ENCODE data around the gene GATAD2B. TPM values are rescaled to one million over a fixed set of nuclear protein-coding genes. Genes with fewer than 3 reads are reported as not detected.

Gene GATAD2B
- total RNA-seq, 1 donor from 2014 or later: 47.0 TPM

DNA sequence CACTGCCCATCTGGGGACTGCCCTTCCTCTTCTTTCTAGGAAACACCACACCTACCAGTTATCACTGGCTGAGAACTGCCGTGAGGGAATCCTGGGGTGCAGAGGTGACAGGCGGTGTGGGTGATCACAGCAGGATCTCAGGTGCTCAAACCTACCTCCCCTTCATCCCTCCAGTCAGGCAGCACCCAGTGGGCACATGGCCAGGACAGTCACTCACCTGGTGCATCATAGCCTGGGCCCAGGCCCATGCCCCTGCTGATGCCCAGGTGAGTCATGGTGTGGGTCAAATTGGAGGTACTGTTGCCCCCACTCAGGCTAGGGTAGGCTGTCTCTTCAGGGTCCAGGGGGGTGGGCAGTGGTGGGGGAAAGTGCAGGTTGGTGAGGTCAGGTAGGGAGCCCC lies 29.0 kb upstream of the GATAD2B start:
- Mint-ChIP-seq H3K27me3 (ENCODE audit: low read depth) (no peaks in the 10 kb centered on the region), H3K4me1 (ENCODE audit: low read depth) (peaks cover 13% of the 10 kb centered on the region), H3K9me3 (ENCODE audit: low read depth) (no peaks in the 10 kb centered on the region), H3K27ac (ENCODE audit: unreplicated experiment) (no peak overlapping the region), H3K36me3 (ENCODE audit: low read depth) (peaks cover 23% of the 10 kb centered on the region), H3K4me3 (ENCODE audit: unreplicated experiment) (no peak overlapping the region)
- TF ChIP-seq, protein P1, sequence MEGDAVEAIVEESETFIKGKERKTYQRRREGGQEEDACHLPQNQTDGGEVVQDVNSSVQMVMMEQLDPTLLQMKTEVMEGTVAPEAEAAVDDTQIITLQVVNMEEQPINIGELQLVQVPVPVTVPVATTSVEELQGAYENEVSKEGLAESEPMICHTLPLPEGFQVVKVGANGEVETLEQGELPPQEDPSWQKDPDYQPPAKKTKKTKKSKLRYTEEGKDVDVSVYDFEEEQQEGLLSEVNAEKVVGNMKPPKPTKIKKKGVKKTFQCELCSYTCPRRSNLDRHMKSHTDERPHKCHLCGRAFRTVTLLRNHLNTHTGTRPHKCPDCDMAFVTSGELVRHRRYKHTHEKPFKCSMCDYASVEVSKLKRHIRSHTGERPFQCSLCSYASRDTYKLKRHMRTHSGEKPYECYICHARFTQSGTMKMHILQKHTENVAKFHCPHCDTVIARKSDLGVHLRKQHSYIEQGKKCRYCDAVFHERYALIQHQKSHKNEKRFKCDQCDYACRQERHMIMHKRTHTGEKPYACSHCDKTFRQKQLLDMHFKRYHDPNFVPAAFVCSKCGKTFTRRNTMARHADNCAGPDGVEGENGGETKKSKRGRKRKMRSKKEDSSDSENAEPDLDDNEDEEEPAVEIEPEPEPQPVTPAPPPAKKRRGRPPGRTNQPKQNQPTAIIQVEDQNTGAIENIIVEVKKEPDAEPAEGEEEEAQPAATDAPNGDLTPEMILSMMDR (IDR thresholded peaks at IDR 0.05): no peak
- DNase-seq (ENCODE audit: low spot score): no peak

DNA sequence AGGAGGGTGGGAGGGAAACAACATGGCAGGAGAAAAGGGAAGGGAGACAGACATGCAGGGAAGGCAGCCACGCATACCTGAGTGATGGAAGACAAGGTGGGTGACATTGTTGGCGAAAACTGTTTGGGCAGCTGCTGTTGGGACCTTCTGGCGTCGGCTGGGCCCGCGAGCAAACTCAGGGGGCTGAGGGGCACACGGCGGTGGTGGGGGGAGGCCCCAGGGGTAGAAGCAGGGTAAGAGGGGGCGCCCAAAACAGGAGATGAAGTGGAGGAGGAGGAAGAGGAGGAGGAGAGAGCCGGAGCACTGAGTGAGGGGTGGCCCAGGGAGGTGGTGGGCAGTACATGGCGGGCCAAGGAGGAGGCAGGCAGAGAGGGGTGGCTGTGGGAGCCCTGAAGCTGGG lies 28.4 kb upstream of the GATAD2B start:
- Mint-ChIP-seq H3K9me3 (ENCODE audit: low read depth) (no peaks in the 10 kb centered on the region), H3K4me1 (ENCODE audit: low read depth) (peaks cover 9% of the 10 kb centered on the region), H3K27me3 (ENCODE audit: low read depth) (no peaks in the 10 kb centered on the region), H3K4me3 (ENCODE audit: unreplicated experiment) (no peak overlapping the region), H3K36me3 (ENCODE audit: low read depth) (peaks cover 23% of the 10 kb centered on the region), H3K27ac (ENCODE audit: unreplicated experiment) (no peak overlapping the region)
- TF ChIP-seq, protein P1 (IDR thresholded peaks at IDR 0.05): no peak
- no peak for DNase-seq (ENCODE audit: low spot score)

DNA sequence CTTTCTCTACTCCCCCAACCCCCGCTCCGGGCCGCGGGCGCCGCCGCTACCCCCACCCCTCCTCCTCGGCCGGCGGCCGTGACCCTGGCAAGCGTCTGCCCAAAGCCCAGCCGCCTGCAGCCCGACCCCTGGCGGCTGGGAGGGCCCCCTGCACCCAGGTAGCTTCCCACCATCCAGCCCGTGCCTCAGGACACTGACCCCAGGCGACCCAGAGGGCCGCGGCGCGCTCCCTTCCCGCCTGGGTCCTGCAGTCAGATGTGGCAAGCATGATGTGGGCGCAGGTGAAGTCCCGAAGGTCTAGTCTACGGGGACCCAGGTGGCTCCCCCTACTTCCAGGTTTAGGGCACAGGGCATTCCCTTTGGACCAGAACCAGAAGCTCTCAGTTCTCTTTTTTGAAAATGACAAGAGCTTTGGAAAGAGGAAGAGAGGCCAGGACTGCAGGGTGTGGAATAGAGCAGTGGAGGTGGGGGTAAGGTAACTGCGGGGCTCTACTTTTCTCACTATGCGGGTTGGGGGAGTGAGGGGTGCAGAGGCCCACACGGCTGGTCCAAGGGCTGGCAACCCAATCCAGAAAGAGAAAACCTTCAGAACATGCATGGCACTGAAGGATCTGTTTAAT lies 24.0 kb upstream of the GATAD2B start, which contains the start of gene DENND4B:
Gene DENND4B, minus strand, starts transcription at position 97 of the 620 bp plus-strand sequence. CDS start 2,344 bp downstream, outside the sequence.
- Mint-ChIP-seq H3K4me1 (ENCODE audit: low read depth) (peaks cover 17% of the 10 kb centered on the region), H3K9me3 (ENCODE audit: low read depth) (no peaks in the 10 kb centered on the region), H3K27me3 (ENCODE audit: low read depth) (no peaks in the 10 kb centered on the region), H3K27ac (ENCODE audit: unreplicated experiment) (peak within 1 kb of the TSS; percentile 83), H3K36me3 (ENCODE audit: low read depth) (peaks cover 22% of the 10 kb centered on the region), H3K4me3 (ENCODE audit: unreplicated experiment) (peak within 1 kb of the TSS; percentile 80)
- TF ChIP-seq, protein P1 (IDR thresholded peaks at IDR 0.05): peak; percentile 94
- DNase-seq (ENCODE audit: low spot score): peak; percentile 92

DNA sequence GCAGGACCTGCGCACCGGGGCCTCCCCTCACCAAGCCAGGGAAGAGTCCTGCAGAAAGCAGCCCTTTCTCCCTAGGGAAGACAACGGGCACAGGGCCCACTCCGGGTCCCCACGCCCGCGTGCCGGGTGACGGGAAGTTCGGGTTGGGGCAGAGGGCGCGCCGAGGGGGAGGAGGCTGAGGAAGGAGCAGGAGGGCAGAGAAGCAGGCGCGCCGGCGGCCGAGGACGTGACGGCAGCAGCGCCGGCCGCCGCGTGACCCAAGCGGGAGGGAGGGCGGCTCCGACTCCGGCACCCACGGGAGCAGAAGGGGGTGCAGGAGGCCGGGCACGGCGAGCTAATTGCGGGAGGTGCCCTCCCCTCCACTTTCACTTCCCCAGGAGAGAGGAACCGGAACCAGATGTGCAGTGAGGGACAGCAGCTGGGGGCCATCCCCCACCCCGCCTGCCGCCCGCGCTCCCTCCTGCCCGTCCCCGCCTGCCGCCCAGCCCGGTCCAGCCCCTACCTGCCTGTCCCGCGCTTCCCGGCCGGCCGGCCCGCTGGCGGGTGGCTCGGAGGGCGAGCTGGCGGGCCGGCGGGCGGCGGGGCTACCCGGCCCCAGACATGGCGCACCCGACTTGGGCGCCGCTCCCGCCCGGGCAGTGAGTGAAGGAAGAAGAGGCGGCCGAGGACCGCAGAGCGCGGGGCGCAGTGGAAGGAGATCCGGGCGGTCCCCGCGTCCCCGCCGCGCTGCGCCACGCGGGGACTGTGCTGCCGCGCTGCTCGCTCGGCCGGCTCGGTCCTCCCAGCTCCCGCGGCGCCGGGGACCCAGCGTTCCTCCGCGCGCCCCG lies 23.2 kb upstream of the GATAD2B start:
- Mint-ChIP-seq H3K4me3 (ENCODE audit: unreplicated experiment) (peak overlapping the region; percentile 80), H3K27ac (ENCODE audit: unreplicated experiment) (peak overlapping the region; percentile 83), H3K4me1 (ENCODE audit: low read depth) (peaks cover 17% of the 10 kb centered on the region), H3K27me3 (ENCODE audit: low read depth) (no peaks in the 10 kb centered on the region), H3K9me3 (ENCODE audit: low read depth) (no peaks in the 10 kb centered on the region), H3K36me3 (ENCODE audit: low read depth) (peaks cover 21% of the 10 kb centered on the region)
- peak; percentile 72 for DNase-seq (ENCODE audit: low spot score)
- TF ChIP-seq, protein P1 (IDR thresholded peaks at IDR 0.05): no peak

DNA sequence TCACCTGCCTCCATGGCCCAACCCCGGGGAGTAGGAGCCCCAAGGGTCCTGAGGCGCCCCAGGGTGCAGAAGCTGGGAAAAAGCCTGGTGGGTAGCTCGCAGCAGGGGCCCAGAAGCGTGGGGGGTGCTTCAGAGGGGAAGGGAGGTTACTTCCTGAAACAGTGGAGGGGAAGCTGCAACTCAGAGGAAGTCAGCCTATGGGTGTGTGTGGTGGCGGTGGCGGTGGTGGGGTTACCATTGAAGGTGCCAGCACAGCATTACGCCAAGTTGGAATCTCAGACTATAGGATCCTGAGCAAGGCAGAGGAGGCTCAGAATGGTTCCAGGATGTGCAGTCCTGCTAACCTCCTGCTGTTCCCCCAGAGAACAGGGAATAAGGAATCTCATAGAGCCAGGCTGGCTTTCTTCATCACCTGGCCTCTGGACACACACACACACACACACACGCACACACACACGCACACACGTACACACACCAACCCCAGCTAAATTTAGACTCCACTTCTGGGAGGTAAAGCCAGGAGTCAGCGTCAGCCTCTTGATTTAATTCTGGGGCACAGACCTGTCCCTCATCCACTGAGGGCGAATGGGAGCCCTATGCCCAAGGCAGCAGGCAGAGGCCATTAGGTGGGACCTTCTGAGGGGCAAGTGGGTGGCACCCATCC lies 22.5 kb upstream of the GATAD2B start:
- H3K27ac Mint-ChIP-seq (ENCODE audit: unreplicated experiment): peak overlapping the region; percentile 83
- H3K4me1 Mint-ChIP-seq (ENCODE audit: low read depth): peaks cover 17% of the 10 kb centered on the region
- TF ChIP-seq, protein P1 (IDR thresholded peaks at IDR 0.05): no peak
- no peaks in the 10 kb centered on the region for H3K9me3 Mint-ChIP-seq (ENCODE audit: low read depth)
- H3K4me3 Mint-ChIP-seq (ENCODE audit: unreplicated experiment): peak overlapping the region; percentile 80
- DNase-seq (ENCODE audit: low spot score): peak; percentile 77
- no peaks in the 10 kb centered on the region for H3K27me3 Mint-ChIP-seq (ENCODE audit: low read depth)
- H3K36me3 Mint-ChIP-seq (ENCODE audit: low read depth): peaks cover 19% of the 10 kb centered on the region
